Measurements from ENCODE around the gene VASP.

The VASP gene

DNA sequence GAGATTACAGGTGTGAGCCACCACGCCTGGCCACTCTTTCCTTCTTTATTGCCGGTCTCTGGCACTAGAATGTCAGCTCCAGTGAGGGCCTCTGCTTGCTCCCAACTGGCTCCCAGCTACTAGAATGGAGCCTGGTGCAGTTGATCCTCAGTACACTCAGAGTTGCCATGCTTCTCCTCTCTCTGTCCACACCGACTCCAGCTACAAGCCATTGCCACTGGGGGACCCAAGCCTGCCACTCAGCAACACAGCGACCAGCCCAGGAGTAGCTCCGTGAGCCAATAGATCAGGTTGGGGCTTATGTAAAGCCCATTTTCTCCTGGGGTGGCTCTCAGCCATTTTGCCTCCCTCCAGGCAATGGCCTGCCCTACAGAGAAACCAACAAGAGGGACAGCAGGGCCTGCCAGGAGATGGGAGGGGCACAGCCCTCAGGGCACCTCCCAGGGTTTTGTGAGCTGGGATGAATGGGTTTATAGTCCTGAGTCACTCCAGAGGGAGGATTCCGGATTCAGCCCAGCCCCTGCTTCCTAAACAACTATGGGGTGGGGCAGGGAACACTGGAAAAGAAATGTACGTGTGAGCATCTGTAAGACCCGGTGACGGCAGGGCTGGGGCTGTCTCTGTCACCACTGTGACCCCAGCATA, 40.8 kb downstream of the VASP start:
- no peak for DNase-seq (ENCODE audit: low read depth in 1 of 2, low spot score in 1 of 2)

DNA sequence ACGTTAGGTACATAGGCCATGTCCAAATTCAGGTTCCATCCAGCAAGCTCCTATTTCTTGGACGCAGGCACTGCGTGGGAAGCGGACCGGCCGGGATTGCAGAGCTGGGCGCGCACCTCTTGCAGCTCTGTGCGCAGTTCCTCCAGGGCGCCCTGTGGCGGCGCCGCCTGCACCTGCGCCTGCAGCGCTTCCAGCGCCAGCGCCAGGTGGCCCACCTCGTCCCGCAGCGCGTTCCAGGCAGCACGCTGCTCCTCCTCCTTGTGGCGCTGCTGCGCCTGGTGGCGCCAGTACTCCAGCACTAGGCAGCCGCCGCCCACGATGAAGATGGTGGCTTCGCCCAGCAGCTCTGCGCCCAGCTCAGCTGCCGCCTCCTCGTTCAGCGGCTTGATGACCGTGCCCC, 46.2 kb downstream of the VASP start:
- no peak for DNase-seq (ENCODE audit: low read depth in 1 of 2, low spot score in 1 of 2)

- DNase-seq (ENCODE audit: low read depth in 1 of 2, low spot score in 1 of 2): no peak
These were observed 47.2 kb downstream of the VASP start for GRCh38 chr19:45554481-45554880.

DNA sequence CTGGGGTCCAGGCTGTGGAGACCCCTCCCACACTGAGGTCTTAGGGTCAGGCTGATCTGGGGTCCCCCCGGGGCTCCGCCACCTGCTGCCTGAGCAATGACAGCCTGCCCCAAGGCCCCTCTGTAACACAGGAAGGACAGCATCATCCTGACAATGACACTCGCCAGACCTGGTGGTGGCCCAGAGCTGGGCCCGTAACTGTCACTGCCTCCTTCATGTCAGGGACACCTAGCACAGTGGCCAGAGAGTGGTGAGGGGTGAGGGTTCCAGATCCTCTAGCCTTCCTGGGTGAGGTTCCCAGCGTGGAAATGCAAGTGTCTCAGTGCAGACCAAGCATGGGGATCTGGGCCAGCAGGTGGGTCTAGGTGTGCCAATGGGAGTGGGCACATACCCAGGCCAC, 49.6 kb downstream of the VASP start:
- DNase-seq (ENCODE audit: low read depth in 1 of 2, low spot score in 1 of 2): no peak

DNA sequence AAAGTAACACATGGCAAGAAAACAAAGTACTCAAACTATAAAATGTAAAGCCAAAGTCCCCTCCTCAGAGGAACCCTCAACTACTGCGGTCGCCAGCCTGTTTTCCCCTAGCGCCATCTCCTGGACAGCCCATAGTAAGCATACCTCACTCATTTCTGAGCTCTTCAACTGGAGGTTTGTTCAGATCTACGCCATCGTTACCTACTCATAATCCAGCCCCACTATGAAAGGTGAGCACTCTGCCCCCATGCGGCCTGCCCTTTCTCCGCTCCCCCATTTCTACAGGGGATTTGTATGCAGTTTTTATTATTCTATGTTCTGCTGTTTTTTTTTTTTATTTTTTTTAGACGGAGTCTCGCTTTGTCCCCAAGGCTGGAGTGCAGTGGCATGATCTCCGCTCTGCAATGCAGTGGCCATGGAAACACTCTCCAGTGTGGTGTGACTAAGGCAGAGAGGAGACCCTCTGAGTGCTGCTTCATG, 51.2 kb downstream of the VASP start:
- DNase-seq (ENCODE audit: low read depth in 1 of 2, low spot score in 1 of 2): peak; percentile 15 to 24

DNA sequence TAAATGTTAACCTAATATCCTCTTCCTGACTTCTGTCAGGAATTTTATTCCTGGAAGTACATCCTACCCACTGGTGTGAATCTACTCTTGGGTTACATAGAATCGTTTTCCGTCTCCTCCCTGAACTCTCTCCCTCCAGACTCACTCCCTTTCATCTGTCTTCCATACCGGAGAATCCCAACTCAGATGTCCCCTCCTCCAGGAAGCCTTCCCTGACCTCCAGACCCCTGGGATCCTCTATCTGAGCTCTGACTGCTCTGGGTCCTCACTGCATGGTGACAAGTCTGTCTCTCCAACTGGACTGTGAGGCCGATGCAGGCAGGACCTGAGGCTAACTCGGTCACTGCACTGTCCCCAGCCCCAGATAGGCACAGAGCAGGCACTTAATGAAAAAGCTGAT, 52.8 kb downstream of the VASP start:
- no peak for DNase-seq (ENCODE audit: low read depth in 1 of 2, low spot score in 1 of 2)

GRCh38 chr19:45560686-45561085, 53.4 kb downstream of the VASP start:
- DNase-seq (ENCODE audit: low read depth in 1 of 2, low spot score in 1 of 2): no peak

DNA sequence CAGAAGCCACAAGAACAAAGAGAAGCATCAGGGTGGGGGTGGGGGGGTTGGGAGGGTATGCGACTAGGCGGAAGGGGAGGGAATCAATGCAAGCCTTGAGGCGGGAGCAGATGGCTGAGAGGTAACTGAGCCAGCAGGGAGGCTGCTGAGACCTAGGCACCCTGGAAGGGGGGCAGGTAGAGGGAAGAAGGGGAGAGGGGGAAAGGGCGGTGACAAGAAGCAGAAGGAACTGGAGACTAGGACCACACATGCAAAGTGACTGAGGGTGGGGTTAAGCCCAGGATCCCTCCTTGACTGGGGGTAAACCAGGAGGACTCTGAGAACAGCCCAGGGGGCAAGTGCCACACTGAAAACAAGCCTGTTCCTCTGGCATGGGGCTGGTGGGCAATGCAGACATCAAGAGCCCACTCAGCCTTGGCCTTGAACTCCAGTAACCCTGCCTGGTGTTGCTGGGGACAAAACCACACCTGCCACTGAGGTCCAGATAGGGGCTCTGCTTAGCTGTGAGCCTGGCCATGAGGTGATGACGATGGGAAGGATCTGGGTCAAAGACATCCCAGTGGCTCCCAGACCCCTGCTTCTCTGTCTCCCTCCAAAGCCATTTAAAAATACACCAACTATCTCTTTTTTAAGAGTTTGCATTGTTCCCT, 57.0 kb downstream of the VASP start:
- DNase-seq (ENCODE audit: low read depth in 1 of 2, low spot score in 1 of 2): no peak

GRCh38 chr19:45567609-45568008, 60.3 kb downstream of the VASP start:
- DNase-seq (ENCODE audit: low read depth in 1 of 2, low spot score in 1 of 2): no peak

GRCh38 chr19:45568732-45569131, 61.5 kb downstream of the VASP start:
- DNase-seq (ENCODE audit: low read depth in 1 of 2, low spot score in 1 of 2): no peak

DNA sequence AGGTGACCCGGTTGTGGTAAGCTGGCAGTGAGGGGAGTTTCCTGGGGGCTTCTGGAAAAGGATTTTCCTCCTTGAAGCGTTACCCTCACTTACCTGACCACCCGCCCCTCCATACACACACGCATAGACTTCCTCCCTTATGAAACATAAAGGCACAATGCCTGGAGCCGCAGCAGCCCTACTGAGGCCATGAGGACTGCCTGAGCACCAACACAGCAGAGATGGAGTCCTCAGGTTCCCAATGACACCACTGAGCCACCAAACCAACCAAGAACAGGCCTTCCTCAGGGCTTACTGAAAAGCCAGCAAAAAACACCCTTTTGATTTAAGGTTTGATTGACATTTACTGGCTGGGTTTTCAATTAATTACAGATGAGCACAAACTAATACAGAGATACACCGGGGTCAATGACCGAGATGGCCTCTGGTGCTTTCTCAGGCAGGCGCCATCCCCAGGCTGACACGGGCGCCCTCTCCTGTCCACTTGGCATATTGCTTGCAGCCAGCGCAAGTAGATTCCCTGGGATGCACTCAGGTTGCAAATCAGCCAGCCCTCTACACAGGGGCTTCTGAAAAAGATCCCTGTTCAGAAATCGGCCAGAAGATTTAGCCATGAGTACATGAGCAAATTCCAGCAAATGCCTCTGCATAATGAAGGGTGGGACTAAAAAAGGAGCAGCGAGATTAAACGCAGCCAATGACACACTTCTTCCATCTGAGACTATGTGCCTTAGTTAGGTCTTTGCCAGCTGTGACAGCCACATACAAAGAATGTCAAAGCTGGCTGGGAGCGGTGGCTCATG, 62.5 kb downstream of the VASP start:
- peak in 1 of 2 donors; percentile 23 for DNase-seq (ENCODE audit: low read depth in 1 of 2, low spot score in 1 of 2)

DNA sequence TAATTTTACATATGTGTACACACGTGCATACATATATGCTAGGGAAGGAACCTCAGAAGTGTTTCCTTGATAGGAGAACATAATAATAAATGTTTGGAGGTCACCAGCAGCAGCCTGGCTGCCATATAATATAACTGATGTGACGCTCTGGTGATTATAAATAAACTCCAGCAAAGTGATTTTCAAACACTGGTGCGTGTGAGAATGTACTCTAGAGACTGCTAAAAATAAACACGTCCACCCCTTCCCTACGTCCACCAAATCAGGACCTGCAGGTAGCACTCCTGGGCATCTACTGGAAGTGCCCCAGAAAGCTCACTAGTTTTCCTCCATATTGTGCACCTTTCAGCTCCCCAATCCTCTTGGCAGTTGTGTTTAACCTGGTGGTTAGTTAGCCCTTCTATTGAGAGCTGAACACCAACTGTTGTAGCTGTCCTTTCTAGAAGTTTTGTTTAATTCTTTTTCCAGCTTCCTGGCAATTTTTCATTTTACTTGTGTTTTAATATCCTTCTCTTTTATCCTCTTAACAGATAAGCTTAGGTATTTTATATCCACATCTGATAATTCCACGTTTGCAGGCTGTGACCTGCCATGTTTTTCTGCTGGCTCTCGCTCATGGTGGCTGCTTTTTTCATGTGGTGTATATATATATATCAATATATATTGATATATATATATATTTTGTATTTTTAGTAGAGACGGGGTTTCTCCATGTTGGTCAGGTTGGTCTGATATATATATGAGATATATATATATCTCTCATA, 64.4 kb downstream of the VASP start:
- DNase-seq (ENCODE audit: low read depth in 1 of 2, low spot score in 1 of 2): no peak

- DNase-seq (ENCODE audit: low read depth in 1 of 2, low spot score in 1 of 2): no peak
These were observed 67.2 kb downstream of the VASP start for GRCh38 chr19:45574526-45574925.

- DNase-seq (ENCODE audit: low read depth in 1 of 2, low spot score in 1 of 2): no peak
These were observed 67.9 kb downstream of the VASP start for GRCh38 chr19:45575216-45575615.

All from activated T-helper 1 cell treated with anti-CD3 and anti-CD28 coated beads, Interleukin-2, amount 50 U/mL, for 16 hours (primary cell).